A673 (cell line): Measurements from ENCODE around the gene PDGFRA.

Experiments used
- EZH2 ChIP-seq: fragments of 200-600 bp; sonication (generic); IDR thresholded peaks from 2 replicates; pipeline ENCODE4 v1.6.1; 2017; ENCODE audit warnings: borderline replicate concordance, low read depth, mild to moderate bottlenecking, mixed read lengths, antibody characterized with exemption, low read length; ENCODE audit not compliant: poor library complexity, severe bottlenecking
- TF ChIP-seq, protein P1 (sequence below): fragments of 300-800, 200-600 bp; sonication (generic); conservative IDR thresholded peaks from 2 replicates; pipeline ENCODE4 v1.5.1; 2017; ENCODE audit warnings: low read depth, mild to moderate bottlenecking, antibody characterized with exemption, low read length, moderate library complexity, mixed read lengths

DNA sequence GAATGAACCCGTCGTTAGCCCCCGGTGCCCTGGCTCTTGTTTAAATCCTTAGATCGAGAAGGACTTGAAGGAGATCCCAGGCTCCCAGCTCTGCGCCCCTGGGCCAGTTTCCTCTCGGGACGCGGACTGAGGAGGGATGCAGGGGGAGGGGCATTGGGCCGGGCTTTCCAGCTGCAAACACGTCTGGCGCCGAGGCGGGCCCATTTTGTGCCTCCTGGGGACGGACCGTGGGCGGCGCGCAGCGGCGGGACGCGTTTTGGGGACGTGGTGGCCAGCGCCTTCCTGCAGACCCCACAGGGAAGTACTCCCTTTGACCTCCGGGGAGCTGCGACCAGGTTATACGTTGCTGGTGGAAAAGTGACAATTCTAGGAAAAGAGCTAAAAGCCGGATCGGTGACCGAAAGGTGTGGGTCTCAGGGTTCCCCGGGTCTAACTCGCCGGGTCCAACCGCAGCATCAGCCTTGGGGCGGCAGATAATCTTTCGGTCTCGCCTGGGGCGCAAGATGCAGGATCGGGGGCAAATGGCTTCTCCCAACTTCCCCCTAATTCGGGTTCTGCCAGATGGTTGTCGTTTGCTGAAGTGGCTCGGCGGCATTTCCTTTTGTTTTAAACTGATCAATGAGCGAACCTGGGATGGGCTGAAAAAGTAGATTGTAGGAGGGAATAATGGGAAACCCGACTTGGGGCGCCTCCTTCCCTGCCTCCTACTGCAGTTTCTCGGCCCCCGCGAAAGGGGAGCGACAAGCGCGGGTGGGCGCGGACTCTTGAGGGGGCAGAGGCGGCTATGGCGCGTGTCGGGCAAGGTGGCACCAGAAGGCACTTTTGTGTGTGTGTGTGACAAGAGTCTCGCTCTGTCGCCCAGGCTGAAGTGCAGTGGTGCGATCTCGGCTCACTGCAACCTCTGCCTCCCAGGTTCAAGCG lies 2.9 kb downstream of the PDGFRA start:
- TF ChIP-seq, protein P1, sequence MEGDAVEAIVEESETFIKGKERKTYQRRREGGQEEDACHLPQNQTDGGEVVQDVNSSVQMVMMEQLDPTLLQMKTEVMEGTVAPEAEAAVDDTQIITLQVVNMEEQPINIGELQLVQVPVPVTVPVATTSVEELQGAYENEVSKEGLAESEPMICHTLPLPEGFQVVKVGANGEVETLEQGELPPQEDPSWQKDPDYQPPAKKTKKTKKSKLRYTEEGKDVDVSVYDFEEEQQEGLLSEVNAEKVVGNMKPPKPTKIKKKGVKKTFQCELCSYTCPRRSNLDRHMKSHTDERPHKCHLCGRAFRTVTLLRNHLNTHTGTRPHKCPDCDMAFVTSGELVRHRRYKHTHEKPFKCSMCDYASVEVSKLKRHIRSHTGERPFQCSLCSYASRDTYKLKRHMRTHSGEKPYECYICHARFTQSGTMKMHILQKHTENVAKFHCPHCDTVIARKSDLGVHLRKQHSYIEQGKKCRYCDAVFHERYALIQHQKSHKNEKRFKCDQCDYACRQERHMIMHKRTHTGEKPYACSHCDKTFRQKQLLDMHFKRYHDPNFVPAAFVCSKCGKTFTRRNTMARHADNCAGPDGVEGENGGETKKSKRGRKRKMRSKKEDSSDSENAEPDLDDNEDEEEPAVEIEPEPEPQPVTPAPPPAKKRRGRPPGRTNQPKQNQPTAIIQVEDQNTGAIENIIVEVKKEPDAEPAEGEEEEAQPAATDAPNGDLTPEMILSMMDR: no peak
- peak; percentile 82 for TF ChIP-seq EZH2
